T-helper 2 cell treated with Interferon-gamma antibody and Interleukin-4, amounts not matched to agents 5 μg/mL and 100 μg/mL, for 36 hours (primary cell): ENCODE measurements around the gene ARIH1.
A peak's percentile ranks its signal among the peaks of the same experiment; 100 is the strongest.

Experiments used
- DNase-seq: peaks from one replicate; pipeline ENCODE4 v3.0.0; 2021; ENCODE audit warnings: low spot score
- H3K27ac Mint-ChIP-seq: one replicate; pipeline ENCODE4 v1.8.0; 2021; ENCODE audit warnings: mild to moderate bottlenecking, mixed read lengths
- H3K27me3 Mint-ChIP-seq: one replicate; pipeline ENCODE4 v1.8.0; 2021; ENCODE audit warnings: low read depth, mixed read lengths
- H3K36me3 Mint-ChIP-seq: one replicate; pipeline ENCODE4 v1.8.0; 2021; ENCODE audit warnings: low read depth, mixed read lengths
- H3K4me1 Mint-ChIP-seq: one replicate; pipeline ENCODE4 v1.8.0; 2021; ENCODE audit warnings: low read depth, mixed read lengths
- H3K4me3 Mint-ChIP-seq: one replicate; pipeline ENCODE4 v1.8.0; 2022; ENCODE audit warnings: mild to moderate bottlenecking, moderate library complexity, mixed read lengths
- H3K9me3 Mint-ChIP-seq: one replicate; pipeline ENCODE4 v1.8.0; 2021; ENCODE audit warnings: mixed read lengths

ARIH1 gene

GRCh38 chr15:72538931-72539330 is 64.8 kb downstream of the ARIH1 start:
- H3K9me3 Mint-ChIP-seq = peaks cover 10% of the 10 kb centered on the region
- no peak for DNase-seq
- no peaks in the 10 kb centered on the region for H3K27me3 Mint-ChIP-seq
- H3K36me3 Mint-ChIP-seq = peaks cover 22% of the 10 kb centered on the region
- H3K4me1 Mint-ChIP-seq = peaks cover 21% of the 10 kb centered on the region
- H3K4me3 Mint-ChIP-seq = no peak overlapping the region
- H3K27ac Mint-ChIP-seq = no peak overlapping the region

- Mint-ChIP-seq H3K4me3 (no peak overlapping the region), H3K4me1 (peaks cover 8% of the 10 kb centered on the region)
Observed at GRCh38 chr15:72540606-72541237, 66.6 kb downstream of the ARIH1 start.

GRCh38 chr15:72541674-72542073 is 67.5 kb downstream of the ARIH1 start:
- Mint-ChIP-seq H3K27me3 (no peaks in the 10 kb centered on the region), H3K4me1 (peaks cover 2% of the 10 kb centered on the region), H3K36me3 (peaks cover 39% of the 10 kb centered on the region), H3K27ac (no peak overlapping the region), H3K4me3 (no peak overlapping the region), H3K9me3 (peaks cover 10% of the 10 kb centered on the region)
- DNase-seq = no peak

More at GRCh38 chr15:72540606-72541237, 66.6 kb downstream of the ARIH1 start:
- Mint-ChIP-seq H3K9me3 (peaks cover 10% of the 10 kb centered on the region), H3K36me3 (peaks cover 34% of the 10 kb centered on the region), H3K27ac (no peak overlapping the region), H3K27me3 (no peaks in the 10 kb centered on the region)
- DNase-seq = no peak

- Mint-ChIP-seq H3K27ac (no peak overlapping the region), H3K4me3 (no peak overlapping the region), H3K36me3 (peaks cover 30% of the 10 kb centered on the region), H3K9me3 (peaks cover 5% of the 10 kb centered on the region), H3K27me3 (no peaks in the 10 kb centered on the region), H3K4me1 (no peaks in the 10 kb centered on the region)
- no peak for DNase-seq
Observed at GRCh38 chr15:72545156-72545555, 71.0 kb downstream of the ARIH1 start.

GRCh38 chr15:72554471-72555425 is 80.6 kb downstream of the ARIH1 start:
- peaks cover 23% of the 10 kb centered on the region for H3K36me3 Mint-ChIP-seq
- no peaks in the 10 kb centered on the region for H3K9me3 Mint-ChIP-seq
- DNase-seq = peak; percentile 43
- peaks cover 8% of the 10 kb centered on the region for H3K4me1 Mint-ChIP-seq
- no peaks in the 10 kb centered on the region for H3K27me3 Mint-ChIP-seq
- no peak overlapping the region for H3K4me3 Mint-ChIP-seq
- peak overlapping the region; percentile 60 for H3K27ac Mint-ChIP-seq

- Mint-ChIP-seq H3K9me3 (no peaks in the 10 kb centered on the region), H3K27ac (no peak overlapping the region), H3K27me3 (no peaks in the 10 kb centered on the region), H3K4me1 (peaks cover 4% of the 10 kb centered on the region), H3K36me3 (peaks cover 35% of the 10 kb centered on the region), H3K4me3 (no peak overlapping the region)
- DNase-seq = no peak
Observed at GRCh38 chr15:72559781-72560180, 85.7 kb downstream of the ARIH1 start.

- Mint-ChIP-seq H3K27ac (no peak overlapping the region), H3K27me3 (no peaks in the 10 kb centered on the region), H3K4me1 (no peaks in the 10 kb centered on the region), H3K9me3 (no peaks in the 10 kb centered on the region), H3K4me3 (no peak overlapping the region), H3K36me3 (peaks cover 30% of the 10 kb centered on the region)
- DNase-seq = no peak
Observed at GRCh38 chr15:72560458-72560857, 86.3 kb downstream of the ARIH1 start.

- H3K4me3 Mint-ChIP-seq = no peak overlapping the region
- H3K4me1 Mint-ChIP-seq = no peaks in the 10 kb centered on the region
- H3K27me3 Mint-ChIP-seq = no peaks in the 10 kb centered on the region
- H3K27ac Mint-ChIP-seq = no peak overlapping the region
- no peak for DNase-seq
- H3K36me3 Mint-ChIP-seq = peaks cover 18% of the 10 kb centered on the region
- H3K9me3 Mint-ChIP-seq = no peaks in the 10 kb centered on the region
Observed at GRCh38 chr15:72562386-72562785, 88.3 kb downstream of the ARIH1 start.

GRCh38 chr15:72562878-72563277 is 88.7 kb downstream of the ARIH1 start:
- no peak for DNase-seq
- no peak overlapping the region for H3K4me3 Mint-ChIP-seq
- no peak overlapping the region for H3K27ac Mint-ChIP-seq
- H3K36me3 Mint-ChIP-seq = peaks cover 18% of the 10 kb centered on the region
- H3K9me3 Mint-ChIP-seq = no peaks in the 10 kb centered on the region
- H3K4me1 Mint-ChIP-seq = no peaks in the 10 kb centered on the region
- no peaks in the 10 kb centered on the region for H3K27me3 Mint-ChIP-seq

- Mint-ChIP-seq H3K36me3 (peaks cover 15% of the 10 kb centered on the region), H3K27me3 (no peaks in the 10 kb centered on the region), H3K9me3 (no peaks in the 10 kb centered on the region), H3K4me3 (no peak overlapping the region), H3K4me1 (no peaks in the 10 kb centered on the region), H3K27ac (no peak overlapping the region)
- DNase-seq = no peak
Observed at GRCh38 chr15:72564091-72564490, 90.0 kb downstream of the ARIH1 start.

GRCh38 chr15:72566973-72567372 is 92.8 kb downstream of the ARIH1 start:
- peaks cover 31% of the 10 kb centered on the region for H3K36me3 Mint-ChIP-seq

GRCh38 chr15:72570059-72570458 is 95.9 kb downstream of the ARIH1 start:
- Mint-ChIP-seq H3K27me3 (no peaks in the 10 kb centered on the region), H3K27ac (no peak overlapping the region), H3K9me3 (no peaks in the 10 kb centered on the region), H3K4me1 (no peaks in the 10 kb centered on the region), H3K36me3 (peaks cover 28% of the 10 kb centered on the region), H3K4me3 (no peak overlapping the region)
- DNase-seq = no peak

More at GRCh38 chr15:72566973-72567372, 92.8 kb downstream of the ARIH1 start:
- H3K27ac Mint-ChIP-seq = no peak overlapping the region
- H3K4me1 Mint-ChIP-seq = no peaks in the 10 kb centered on the region
- H3K4me3 Mint-ChIP-seq = no peak overlapping the region
- no peaks in the 10 kb centered on the region for H3K27me3 Mint-ChIP-seq
- H3K9me3 Mint-ChIP-seq = no peaks in the 10 kb centered on the region
- no peak for DNase-seq

- Mint-ChIP-seq H3K9me3 (peaks cover 15% of the 10 kb centered on the region), H3K4me1 (no peaks in the 10 kb centered on the region), H3K36me3 (peaks cover 55% of the 10 kb centered on the region), H3K4me3 (no peak overlapping the region), H3K27ac (no peak overlapping the region), H3K27me3 (no peaks in the 10 kb centered on the region)
- no peak for DNase-seq
Observed at GRCh38 chr15:72579814-72580213, 105.7 kb downstream of the ARIH1 start.

- H3K36me3 Mint-ChIP-seq = peaks cover 34% of the 10 kb centered on the region
- H3K27ac Mint-ChIP-seq = no peak overlapping the region
- no peak for DNase-seq
- H3K4me1 Mint-ChIP-seq = peaks cover 2% of the 10 kb centered on the region
- peaks cover 3% of the 10 kb centered on the region for H3K9me3 Mint-ChIP-seq
- H3K4me3 Mint-ChIP-seq = no peak overlapping the region
- H3K27me3 Mint-ChIP-seq = no peaks in the 10 kb centered on the region
Observed at GRCh38 chr15:72584006-72584405, 109.9 kb downstream of the ARIH1 start.
